MM.1S (cell line): ENCODE results near the gene GSX1.

Source experiments
- DNase-seq: peaks from one replicate; pipeline ENCODE4 v3.0.0-alpha.2; 2015
- H2AFZ ChIP-seq: fragments of 300-600 bp; sonication (generic); 2 replicates; pipeline ENCODE4 v1.6.0; 2016; ENCODE audit warnings: antibody characterized with exemption, low read length
- H3F3A ChIP-seq: fragments of 300-600 bp; sonication (generic); 2 replicates; pipeline ENCODE4 v1.6.1; 2016; ENCODE audit warnings: mild to moderate bottlenecking, antibody characterized with exemption, low read length, moderate library complexity, mixed read lengths; ENCODE audit not compliant: insufficient read depth
- H3K27ac ChIP-seq: fragments of 300-600 bp; sonication (generic); 2 replicates; pipeline ENCODE4 v1.5.1; 2016; ENCODE audit warnings: mild to moderate bottlenecking, low read length
- H3K27me3 ChIP-seq: fragments of 300-600 bp; sonication (generic); replicated peaks from 2 replicates; pipeline ENCODE4 v1.6.0; 2016; ENCODE audit warnings: low read length; ENCODE audit not compliant: insufficient read depth
- H3K36me3 ChIP-seq: fragments of 300-600 bp; sonication (generic); replicated peaks from 2 replicates; pipeline ENCODE4 v1.6.1; 2016; ENCODE audit warnings: mild to moderate bottlenecking, low read length, mixed read lengths; ENCODE audit not compliant: insufficient read depth
- H3K4me1 ChIP-seq: fragments of 300-600 bp; sonication (generic); 2 replicates; pipeline ENCODE4 v1.6.1; 2016; ENCODE audit warnings: low read length, mixed read lengths
- H3K4me2 ChIP-seq: fragments of 300-600 bp; sonication (generic); 2 replicates; pipeline ENCODE4 v1.6.0; 2016; ENCODE audit warnings: low read depth, low read length
- H3K4me3 ChIP-seq: fragments of 300-600 bp; sonication (generic); 2 replicates; pipeline ENCODE4 v1.5.1; 2016; ENCODE audit warnings: low read length, mixed read lengths
- H3K79me2 ChIP-seq: fragments of 300-600 bp; sonication (generic); 2 replicates; pipeline ENCODE4 v1.6.1; 2016; ENCODE audit warnings: mixed run types, low read length, mixed read lengths
- H3K9ac ChIP-seq: fragments of 300-600 bp; sonication (generic); 2 replicates; pipeline ENCODE4 v1.6.1; 2016; ENCODE audit warnings: low read length, mixed read lengths
- H3K9me2 ChIP-seq: fragments of 300-600 bp; sonication (generic); replicated peaks from 2 replicates; pipeline ENCODE4 v1.6.1; 2016; ENCODE audit warnings: mild to moderate bottlenecking, low read length, mixed read lengths; ENCODE audit not compliant: insufficient read depth
- H3K9me3 ChIP-seq: fragments of 300-600 bp; sonication (generic); replicated peaks from 2 replicates; pipeline ENCODE4 v1.6.1; 2016; ENCODE audit warnings: mild to moderate bottlenecking, low read length, mixed read lengths; ENCODE audit not compliant: insufficient read depth
- H4K20me1 ChIP-seq: fragments of 300-600 bp; sonication (generic); 2 replicates; pipeline ENCODE4 v1.6.1; 2016; ENCODE audit warnings: mild to moderate bottlenecking, low read length, moderate library complexity, mixed read lengths; ENCODE audit not compliant: insufficient read depth
- EZH2 ChIP-seq: fragments of 300-600 bp; sonication (generic); optimal IDR thresholded peaks from 2 replicates; pipeline ENCODE3; 2017; ENCODE audit warnings: low read depth, mild to moderate bottlenecking, antibody characterized with exemption, low read length, mixed read lengths
- EZH2phosphoT487 ChIP-seq: fragments of 300-600 bp; sonication (generic); IDR thresholded peaks from 2 replicates; pipeline ENCODE4 v1.6.1; 2018; ENCODE audit warnings: antibody characterized with exemption, low read length
- TF ChIP-seq, protein P1 (sequence below): fragments of 300-600 bp; sonication (generic); IDR thresholded peaks from 2 replicates; pipeline ENCODE4 v1.5.1; 2016; ENCODE audit warnings: antibody characterized with exemption, low read length, mixed read lengths

GSX1 gene

DNA sequence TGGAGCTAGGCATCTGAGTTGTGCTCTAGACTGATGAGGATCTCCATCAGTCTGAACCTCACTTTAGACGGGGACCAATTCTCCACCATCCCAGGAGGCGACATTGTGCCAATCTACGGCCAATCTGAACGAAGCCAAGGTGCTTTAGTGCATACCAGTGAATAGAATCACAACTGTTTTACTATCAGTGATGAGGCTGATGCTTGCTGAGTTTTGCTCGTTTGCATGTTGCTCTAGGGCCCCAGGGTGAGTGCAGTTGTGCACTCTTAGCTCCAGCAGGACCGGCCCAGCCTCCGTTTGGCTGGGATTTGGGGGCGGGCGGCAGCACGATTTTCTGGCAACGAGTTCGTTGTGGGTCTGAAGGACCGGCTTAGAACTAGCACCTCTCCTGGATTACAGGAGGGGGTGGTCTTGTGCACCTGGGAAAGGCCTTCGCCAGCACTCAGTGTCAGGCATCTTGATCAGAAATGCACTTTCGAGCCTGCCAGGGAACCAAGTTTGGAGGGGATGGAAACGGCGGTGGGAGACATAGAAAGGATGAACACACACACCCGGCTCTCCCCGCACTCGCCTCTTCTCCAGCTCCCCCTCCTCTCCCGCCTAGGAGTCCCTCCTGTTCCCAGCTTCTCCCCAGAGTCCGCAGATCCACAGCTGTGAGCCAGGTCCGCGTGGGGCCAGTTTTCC, 4.4 kb downstream of the GSX1 start:
- Histone ChIP-seq H3K9ac (no peak overlapping the region), H3K27ac (no peak overlapping the region), H3K4me1 (no peaks in the 10 kb centered on the region), H3K36me3 (no peaks in the 10 kb centered on the region), H3K4me3 (no peak overlapping the region), H4K20me1 (no peaks in the 10 kb centered on the region), H3K9me3 (no peaks in the 10 kb centered on the region), H3K79me2 (no peaks in the 10 kb centered on the region), H3K4me2 (no peak overlapping the region), H2AFZ (no peak overlapping the region), H3K9me2 (no peaks in the 10 kb centered on the region), H3F3A (no peaks in the 10 kb centered on the region), H3K27me3 (no peaks in the 10 kb centered on the region; the same call in 1 of the 2 replicates)
- TF ChIP-seq EZH2 (no peak), EZH2phosphoT487 (no peak)
- TF ChIP-seq, protein P1, sequence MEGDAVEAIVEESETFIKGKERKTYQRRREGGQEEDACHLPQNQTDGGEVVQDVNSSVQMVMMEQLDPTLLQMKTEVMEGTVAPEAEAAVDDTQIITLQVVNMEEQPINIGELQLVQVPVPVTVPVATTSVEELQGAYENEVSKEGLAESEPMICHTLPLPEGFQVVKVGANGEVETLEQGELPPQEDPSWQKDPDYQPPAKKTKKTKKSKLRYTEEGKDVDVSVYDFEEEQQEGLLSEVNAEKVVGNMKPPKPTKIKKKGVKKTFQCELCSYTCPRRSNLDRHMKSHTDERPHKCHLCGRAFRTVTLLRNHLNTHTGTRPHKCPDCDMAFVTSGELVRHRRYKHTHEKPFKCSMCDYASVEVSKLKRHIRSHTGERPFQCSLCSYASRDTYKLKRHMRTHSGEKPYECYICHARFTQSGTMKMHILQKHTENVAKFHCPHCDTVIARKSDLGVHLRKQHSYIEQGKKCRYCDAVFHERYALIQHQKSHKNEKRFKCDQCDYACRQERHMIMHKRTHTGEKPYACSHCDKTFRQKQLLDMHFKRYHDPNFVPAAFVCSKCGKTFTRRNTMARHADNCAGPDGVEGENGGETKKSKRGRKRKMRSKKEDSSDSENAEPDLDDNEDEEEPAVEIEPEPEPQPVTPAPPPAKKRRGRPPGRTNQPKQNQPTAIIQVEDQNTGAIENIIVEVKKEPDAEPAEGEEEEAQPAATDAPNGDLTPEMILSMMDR = no peak
- DNase-seq = no peak

DNA sequence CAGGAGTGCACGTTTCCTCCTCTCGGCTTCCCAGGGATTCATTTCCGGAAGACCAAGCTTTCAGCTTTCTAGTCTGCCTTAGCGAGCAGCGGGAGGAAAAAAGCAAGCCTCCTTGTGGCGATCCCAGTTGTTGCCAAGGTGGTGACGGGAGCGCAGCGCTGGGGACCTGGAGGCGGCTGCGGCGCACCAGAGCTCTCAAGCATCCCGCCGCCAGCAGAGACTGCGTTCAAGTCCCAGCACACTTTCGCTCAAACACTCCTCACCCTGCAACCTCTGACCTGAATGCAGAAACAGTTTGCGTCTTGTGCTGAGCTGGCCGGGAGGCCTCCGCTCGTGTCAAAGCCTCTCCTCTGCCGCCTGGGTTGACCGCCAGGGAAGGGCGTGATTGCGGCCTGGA, 4.9 kb downstream of the GSX1 start:
- Histone ChIP-seq H3K36me3 (no peaks in the 10 kb centered on the region), H3K4me1 (no peaks in the 10 kb centered on the region), H3K9ac (no peak overlapping the region), H3K4me2 (no peak overlapping the region), H3K4me3 (no peak overlapping the region), H3K9me3 (no peaks in the 10 kb centered on the region), H3K27ac (no peak overlapping the region), H3K27me3 (no peaks in the 10 kb centered on the region; the same call in 1 of the 2 replicates), H3F3A (no peaks in the 10 kb centered on the region), H4K20me1 (no peaks in the 10 kb centered on the region), H3K9me2 (no peaks in the 10 kb centered on the region), H2AFZ (no peak overlapping the region), H3K79me2 (no peaks in the 10 kb centered on the region)
- TF ChIP-seq, protein P1 = no peak
- no peak for TF ChIP-seq EZH2phosphoT487
- no peak for TF ChIP-seq EZH2
- DNase-seq = no peak

DNA sequence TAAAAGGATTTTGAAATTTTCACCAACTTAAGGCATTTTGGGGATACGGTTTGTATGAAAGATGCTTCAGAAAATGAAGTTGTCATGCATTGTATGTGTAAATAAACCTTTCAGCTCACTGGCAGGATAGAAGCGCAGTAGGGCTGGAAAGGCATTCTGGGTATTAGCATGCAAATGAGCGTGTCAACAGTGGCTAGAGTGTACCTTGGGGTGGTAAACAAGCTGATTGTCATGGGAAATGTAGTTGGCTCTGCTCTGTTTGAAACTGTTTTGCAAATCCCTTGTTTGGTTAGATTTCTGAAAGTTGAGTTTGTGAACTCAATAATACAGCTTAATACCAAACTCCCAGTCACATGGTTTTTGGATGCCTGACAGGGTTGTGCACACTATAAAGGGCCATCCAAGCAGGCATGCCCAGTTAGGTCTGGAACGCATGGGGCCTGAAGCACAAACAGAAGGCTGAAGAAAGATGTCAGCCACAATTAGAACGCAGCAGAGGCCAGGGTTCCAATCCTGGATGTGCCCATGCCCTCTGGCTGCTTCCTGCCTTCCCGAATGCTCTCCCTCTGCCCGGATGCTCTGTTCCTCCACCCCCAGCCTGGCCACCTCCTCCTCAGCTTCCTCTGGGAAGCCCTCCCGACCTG, 14.6 kb downstream of the GSX1 start:
- no peak overlapping the region for H3K4me3 ChIP-seq
- no peaks in the 10 kb centered on the region for H3K9me3 ChIP-seq
- H3K4me2 ChIP-seq = no peak overlapping the region
- no peaks in the 10 kb centered on the region for H4K20me1 ChIP-seq
- H3K4me1 ChIP-seq = no peaks in the 10 kb centered on the region
- no peaks in the 10 kb centered on the region for H3K9me2 ChIP-seq
- no peaks in the 10 kb centered on the region for H3K79me2 ChIP-seq
- no peaks in the 10 kb centered on the region for H3K36me3 ChIP-seq
- H2AFZ ChIP-seq = no peak overlapping the region
- H3F3A ChIP-seq = no peaks in the 10 kb centered on the region
- no peaks in the 10 kb centered on the region for H3K27me3 ChIP-seq
- DNase-seq = no peak
- TF ChIP-seq EZH2 = no peak
- no peak for TF ChIP-seq EZH2phosphoT487
- no peak overlapping the region for H3K9ac ChIP-seq
- no peak overlapping the region for H3K27ac ChIP-seq
